ENCODE results near the gene ZNF512B.
A peak's percentile ranks its signal among the peaks of the same experiment; 100 is the strongest.
"Not testable (repeated sequence)": the region's sequence is repeated elsewhere in the genome, so short reads cannot be mapped to it uniquely, and the experiment has no call there.

The ZNF512B gene

DNA sequence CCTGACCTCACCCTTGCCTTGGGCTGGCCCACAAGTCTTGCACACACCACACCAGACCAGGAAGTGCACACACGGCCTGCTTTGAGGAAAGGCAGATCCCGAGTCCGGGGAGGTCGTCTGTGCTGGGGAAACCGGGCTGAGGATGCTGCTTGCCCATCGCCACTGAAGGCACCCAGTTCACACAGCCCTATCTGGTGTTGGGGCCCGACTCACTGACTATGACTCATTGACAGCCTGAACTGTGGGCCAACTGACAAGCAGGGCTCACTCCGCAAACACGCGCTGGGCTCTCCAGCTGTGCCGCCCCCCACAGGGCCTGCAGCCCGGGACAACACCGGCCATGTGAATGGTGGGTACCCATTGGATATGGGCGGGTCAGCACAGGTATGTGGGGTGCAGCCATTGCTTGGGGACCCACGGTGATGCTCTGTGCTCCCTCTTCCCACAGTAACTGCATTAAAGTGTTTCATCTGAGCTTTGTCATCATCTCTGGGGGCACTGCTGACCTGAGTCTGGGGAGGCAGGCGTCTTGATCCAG, 8.1 kb upstream of the ZNF512B start:
- DNase-seq (ENCODE audit: low spot score): no peak

DNA sequence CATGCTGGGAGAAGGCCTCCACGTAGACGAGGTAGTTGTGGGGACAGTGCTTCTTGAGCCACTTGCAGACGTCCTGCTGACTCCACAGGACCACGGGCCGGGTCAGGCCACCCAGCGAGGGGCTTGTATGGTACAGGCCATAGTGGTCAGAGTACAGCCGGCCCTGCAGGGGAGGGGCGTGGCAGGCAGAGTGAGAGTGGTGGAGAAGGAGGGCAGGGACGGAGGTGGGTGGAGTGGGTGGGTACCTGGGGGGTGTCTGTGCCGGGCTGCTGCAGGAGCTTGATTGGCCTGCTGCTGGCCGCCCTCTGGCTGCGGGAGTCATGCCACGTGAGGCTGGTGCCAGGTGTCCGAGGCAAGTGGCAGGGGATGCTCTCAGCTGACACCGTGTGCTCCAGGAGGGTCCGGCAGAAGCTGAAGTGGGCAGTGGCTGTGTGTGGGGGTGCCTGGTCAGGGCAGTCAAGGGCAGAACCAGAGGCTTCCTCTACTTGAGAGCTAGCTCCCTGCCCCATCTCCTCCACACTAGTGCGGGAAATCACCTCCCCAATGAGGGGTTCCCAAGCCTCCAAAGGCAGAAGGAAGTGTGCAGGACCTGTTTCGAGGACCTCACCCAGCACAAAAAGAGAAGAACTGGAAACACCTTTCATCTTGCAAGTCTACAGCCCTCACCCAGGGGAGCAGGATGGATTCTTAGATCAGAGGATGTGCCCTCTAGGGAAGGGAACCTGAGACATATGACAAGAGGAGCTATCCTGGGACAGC, 7.4 kb upstream of the ZNF512B start:
- no peak for DNase-seq (ENCODE audit: low spot score)

DNA sequence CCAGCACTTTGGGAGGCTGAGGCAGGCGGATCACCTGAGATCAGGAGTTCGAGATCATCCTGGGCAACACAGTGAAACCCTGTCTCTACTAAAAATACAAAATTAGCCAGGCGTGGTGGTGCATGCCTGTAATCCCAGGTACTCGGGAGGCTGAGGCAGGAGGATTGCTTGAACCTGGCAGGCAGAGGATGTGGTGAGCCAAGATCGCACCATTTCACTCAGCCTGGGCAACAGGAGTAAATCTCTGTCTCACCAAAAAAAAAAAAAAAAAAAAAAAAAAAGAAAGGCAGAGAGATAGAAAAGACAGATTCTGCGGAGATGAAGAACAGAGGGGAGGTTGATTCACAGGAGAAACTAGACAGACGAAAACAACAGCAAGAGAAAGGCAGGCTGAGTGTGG, 6.8 kb upstream of the ZNF512B start:
- not testable (repeated sequence) for DNase-seq (ENCODE audit: low spot score)

DNA sequence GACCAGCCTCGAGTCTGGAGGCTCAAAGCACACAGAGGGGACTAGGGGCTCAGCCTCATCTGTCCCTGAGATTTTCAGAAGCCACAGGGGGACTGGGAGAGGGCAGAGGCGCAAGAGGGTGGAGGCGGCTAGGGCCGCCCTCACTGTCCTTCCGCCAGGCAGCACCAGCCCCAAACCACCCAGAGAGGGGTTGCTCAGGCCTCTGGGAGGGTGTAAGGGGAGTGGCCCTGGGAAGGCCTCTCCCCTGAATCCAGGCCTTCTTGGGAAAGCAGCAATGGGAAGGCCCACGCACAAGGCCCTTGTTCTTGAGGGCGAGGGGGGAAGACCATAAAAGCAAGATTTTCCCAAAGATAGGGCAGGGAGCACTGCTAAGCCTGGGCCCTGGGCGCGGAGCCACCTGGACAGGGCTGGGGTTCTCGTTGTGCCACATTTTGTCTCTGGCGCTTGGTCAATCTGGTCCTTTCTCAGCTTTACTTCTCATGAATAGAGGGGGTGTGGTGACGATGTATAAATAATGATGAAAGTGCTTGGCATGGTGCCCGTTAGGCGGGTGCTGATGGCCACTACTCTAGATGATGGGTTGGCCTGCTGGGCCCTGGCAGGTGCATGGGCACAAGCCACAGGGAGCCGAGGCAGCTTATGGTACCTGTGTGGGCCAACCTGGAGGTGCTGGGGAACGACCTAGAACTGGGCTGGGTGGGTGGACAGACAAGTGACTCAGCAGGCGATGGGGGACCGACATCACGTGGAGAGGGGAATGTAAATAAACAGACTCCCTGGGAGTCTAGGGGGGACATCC, 4.9 kb upstream of the ZNF512B start:
- DNase-seq (ENCODE audit: low spot score): no peak

DNA sequence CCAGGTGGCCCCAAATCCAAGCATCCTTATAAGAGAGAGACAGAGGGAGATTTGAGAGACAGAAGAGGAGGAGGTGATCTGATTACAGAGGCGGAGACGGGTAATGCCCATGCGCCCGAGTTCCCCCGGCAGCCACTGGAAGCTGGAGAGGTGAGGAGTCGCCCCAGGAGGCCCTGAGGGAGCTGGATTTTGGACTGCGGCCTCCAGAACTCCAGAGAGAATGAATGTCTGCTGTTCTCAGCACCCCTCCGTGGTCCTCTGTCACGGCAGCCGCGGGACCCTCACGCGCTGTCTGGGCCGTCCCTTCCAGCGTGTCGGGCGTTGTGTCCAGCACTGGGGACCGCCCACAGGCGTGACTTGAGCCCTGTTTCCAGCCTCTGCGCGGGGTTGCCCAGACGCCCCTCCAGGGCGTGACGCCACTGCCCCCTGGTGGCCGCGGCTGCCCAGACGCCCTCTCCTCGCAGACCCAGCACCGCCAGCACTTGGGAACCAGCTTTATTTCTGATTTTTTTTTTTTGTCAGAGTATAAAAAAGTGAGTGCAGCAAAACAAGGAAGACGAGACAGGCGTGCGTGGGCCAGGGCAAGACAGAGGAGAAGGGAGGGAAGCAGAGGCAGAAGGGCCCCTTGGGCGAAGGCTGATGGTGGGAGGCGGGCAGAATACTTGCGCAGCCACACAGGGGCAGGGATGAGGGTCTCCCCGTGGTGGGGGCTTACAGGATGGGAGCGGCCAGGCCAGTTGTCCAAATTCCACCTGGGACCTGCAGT, 4.1 kb upstream of the ZNF512B start:
- peak; percentile 76 for DNase-seq (ENCODE audit: low spot score)

DNA sequence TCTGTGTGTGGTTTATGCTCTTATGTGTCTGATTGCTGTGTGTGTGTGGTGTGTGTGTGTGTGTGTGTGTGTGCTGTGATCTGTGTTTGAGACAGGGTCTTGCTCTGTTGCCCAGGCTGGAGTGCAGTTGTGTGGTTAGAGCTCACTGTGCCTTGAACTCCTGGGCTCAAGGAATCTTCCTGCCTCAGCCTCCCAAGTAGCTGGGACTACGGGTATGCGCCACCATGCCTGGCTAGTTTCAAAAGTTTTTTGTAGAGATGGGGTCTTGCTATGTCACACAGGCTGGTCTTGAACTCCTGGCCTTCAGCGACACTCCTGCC, 3.4 kb upstream of the ZNF512B start:
- no peak for DNase-seq (ENCODE audit: low spot score)

DNA sequence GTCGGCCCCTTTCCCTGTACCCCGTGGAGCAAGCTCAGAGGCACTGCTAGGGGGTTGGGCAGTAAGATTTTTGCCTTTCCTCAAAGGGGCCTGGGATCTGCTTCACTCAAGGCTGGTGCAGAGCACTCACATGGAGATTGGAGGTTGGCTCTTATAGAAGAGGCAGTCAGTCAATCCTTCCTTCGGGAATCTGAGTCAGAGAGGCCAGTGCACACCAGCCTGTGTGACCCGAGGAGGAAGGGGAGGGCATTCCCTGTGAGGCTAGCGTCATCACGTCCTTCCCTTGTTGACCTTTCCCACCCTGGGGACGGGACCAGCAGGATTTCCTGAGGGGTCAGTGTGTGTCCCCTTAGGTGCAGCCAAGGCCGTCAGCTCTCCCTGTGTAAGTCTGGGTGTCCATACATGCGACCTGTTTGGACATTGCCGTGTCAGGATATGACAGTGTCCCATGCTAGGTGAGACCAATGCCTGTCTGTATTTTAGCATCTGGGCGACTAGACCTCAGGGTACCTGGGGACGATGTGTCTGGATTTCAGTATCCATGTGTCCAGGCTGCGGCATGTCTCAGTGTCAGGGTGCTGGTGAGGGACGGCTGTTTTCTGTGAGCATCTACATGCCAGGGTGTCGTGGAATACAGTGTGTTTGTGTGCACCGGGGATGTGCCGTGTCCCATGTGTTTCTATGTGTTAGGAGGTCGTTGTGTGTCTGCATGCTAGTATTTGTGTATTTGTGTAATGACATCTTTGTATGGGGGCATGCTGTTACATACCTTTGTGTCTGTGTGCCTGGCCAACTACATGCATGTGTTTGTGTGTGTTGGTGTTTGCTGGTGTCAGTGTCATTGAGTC, 2.8 kb upstream of the ZNF512B start:
- no peak for DNase-seq (ENCODE audit: low spot score)

DNA sequence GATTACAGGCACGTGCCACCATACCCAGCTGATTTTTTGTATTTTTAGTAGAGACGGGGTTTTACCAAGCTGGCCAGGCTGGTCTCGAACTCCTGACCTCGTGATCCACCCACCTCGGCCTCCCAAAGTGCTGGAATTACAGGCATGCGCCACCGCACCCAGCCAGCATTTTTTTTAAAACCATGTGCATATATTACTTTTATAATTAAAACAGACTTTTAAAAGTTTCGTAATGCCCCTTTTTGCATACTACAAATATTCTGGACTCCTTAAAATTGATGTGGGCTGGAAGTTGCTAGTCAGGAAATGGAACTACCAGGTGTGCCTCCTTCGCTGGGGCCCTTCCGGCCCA, 2.2 kb upstream of the ZNF512B start:
- not testable (repeated sequence) for DNase-seq (ENCODE audit: low spot score)

DNA sequence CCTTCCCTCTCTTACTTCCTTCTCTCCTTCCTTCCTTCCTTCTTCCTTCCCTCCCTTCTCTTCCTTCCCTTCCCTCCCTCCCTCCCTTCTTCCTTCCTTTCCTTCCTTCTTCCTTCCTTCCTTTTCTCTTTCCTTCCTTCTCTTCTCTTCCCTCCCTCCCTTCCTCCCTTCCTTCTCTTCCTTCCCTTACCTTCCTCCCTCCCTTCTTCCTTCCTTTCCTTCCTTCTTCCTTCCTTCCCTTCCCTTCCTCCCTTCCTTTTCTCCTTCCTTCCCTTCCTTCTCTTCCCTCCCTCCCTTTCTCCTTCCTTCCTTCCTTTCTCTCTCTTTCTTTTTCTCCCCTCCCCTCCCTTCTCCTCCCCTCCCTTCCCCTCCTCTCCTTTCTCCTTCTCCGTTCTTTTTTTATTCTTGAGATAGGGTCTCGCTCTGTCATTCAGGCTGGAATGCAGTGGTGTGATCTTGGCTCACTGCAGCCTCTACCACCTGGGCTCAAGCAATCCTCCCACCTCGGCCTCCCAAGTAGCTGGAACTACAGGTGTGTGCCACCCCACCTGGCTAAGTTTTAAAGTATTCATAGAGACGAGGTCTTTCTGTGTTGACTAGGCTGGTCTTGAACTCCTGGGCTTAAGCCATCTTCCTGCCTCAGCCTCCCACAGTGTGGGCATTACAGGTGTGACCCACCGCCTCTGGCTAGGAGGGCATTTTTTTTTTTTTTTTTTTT, 1.1 kb upstream of the ZNF512B start:
- DNase-seq (ENCODE audit: low spot score): no peak

DNA sequence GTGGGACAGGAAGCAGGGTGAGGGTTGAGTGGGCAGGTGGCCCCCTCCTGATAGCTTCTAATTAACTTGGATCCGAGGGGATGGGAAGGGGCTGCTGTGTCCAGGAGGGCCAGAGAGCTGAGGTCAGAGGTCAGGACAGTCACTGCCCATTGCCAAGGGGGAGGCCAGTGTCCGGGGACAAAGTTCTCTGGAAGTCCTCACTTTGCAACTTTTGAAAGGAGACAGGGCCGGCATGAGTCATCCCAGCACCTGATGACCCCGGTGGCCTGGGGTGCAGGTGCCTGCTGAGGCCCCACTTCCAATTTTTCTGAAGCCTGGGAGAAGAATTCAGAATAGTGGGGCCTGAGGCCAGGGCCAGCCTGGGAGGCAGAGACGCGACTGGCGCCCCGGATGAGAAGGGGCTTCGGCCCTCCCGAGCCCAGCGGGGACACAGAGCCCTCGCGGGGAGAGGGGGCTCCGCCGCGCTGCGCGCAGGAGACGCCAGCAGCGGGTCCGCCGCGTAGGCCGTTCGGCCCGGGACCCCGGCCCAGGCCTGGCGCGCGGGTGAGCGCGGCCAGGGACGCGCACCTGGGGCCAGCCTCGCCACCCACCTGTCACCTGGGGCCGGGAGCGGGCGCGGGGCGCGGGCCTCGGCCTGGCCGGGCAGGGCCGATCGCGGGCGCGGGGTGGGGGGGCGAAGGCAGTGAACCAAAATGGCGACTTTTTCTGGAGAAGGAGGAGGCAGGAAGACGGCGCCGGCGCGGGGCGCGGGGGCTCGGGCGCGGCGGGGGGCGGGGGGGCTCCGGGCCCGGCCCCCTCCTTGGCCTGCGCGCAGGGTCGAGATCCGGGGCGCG, 586 bp downstream of the ZNF512B start:
- no peak for DNase-seq (ENCODE audit: low spot score)

DNA sequence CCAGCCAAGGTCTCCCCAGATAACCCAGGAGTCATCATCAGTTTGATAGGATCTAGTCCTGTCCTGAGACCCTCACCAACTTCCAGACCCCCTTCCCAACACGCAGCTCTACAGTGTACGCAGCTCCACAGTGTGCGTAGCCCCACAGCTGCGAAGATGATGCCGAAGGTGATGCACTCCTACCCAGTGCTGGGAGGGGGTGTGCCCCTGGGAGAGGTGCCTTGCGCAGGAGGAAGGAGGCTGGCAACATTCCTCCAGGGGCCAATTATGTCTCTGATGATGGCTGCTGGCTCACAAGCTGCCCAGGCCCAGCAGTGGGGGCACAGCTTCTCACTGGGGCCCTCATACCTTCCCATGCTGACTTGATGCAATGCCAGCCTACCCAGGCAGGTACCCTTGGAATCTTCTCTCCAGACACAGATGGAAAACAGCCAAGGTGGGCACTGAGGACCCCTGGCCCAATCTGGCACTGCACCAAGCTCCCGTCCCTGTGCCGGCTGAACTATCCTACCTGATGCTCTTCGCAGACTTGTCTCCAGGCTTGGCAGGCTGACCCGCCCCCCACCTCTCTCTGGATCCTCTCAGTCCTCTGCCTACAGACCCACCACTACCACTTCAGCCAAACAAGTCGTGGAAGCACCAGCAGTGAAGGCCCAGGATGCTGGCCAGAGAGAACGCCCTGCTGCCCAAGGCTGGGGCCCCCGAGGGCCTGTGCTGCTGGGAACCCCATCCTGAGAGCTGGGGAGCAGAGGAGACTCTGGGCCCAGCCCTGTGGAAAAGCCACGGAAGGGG, 1.4 kb downstream of the ZNF512B start:
- no peak for DNase-seq (ENCODE audit: low spot score)

DNA sequence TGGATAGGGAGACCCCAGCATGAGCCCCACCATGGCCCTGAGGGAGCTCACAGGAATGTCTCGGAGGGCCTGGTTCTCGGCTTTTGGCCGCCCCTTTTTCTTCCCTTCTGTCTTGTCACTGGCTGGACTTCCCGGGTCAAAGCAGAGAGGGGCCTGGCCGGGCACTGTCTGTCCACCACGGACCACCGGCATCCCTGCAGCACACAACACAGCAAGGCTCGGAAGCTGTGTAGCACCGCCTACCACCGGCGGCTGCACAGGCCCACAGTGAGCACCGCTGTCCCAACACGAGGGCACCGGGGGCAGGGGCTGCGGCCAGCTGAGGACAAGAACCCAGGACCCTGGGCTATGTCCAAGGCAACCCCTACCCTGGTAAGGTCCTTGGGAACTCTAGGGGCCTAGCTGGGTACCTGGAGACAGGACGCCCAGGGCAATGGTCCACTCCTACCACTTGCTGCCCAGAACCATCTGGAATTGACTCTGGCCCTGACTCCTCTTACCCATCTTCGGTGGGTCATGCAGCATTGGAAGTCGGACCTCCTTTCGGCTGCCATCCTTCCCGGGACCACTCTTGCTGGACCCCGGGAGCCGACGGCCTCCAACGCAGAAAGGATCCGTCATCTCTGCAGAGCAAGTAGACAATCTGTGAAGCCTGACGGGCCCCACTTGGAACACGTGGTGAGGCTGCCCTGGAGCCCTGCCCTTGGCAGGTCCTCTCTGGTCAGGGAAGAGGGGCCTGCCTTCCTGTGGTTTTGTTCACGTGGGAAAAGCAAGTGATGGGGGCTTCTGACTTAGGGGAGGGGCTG, 2.2 kb downstream of the ZNF512B start:
- no peak for DNase-seq (ENCODE audit: low spot score)

DNA sequence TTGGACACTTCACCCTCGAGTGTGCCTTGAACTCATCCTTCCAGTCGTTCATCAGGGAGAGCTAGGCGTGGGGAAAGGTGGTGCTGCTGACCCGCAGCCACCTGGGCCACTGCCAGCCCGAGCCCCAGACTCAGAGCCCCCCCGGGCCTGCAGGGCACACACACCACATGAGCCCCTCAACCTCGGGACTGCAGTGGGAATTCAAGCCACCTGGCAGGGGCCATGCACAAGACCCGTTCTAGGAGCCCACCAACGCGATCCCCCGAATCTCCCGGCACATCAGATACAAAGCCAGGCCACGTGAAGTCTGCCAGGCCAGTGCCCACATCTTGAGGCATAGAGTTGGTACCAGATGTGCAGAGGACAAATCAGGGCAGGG, 2.8 kb downstream of the ZNF512B start:
- DNase-seq (ENCODE audit: low spot score): no peak

DNA sequence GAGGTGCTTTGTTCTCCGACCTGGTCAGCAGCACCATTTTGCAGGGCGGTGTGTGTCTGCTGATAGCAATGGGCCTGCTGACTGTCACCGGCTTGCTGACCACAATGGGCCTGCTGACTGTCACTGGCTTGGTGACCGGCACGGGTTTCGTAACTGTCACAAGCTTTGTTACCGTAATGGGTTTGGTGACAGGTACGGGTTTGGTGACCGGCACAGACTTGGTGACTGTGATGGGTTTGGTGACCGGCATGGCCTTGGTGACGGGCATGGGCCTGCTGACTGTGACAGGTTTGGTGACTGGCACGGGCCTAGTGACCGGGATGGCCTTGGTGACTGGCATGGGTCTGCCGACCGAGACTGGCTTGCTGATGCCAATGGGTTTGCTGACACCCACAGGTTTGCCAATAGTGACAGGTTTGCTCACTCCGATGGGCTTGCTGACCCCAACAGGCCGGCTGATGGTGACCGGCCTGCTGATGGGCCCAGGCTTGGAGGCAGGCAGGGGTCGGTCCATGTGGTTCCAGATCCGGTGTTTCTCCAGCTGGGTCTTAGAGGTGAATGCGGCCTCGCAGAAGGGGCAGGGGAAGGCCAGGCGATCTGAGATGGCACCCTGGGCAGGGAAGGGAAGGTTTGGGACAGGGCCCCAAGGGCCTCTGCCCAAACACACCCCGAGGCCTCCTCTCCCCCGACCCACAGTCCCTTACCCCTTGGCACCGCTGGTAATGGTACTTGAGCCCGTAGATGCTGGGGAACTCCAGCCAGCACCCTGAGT, 3.4 kb downstream of the ZNF512B start:
- no peak for DNase-seq (ENCODE audit: low spot score)

DNA sequence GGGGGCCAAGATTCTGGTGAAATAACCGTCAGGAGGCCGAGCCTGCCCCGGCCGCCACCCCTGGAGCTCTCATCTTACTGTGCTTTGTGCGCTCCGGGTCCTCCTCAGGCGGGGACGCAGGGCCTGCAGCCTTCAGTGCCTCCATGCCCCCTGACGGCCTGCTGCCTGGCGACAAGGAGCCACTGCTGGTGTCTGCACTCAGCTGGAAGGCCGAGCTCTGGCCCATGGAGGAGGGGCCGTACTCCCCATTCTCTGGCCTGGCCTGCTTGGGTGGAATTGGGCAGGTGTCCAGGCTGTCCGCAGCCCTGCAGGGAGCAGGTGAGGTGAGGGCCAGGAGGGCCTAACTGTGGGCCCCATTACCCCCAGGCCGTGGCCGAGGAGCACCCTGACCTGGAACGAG, 5.3 kb downstream of the ZNF512B start:
- DNase-seq (ENCODE audit: low spot score): no peak

DNA sequence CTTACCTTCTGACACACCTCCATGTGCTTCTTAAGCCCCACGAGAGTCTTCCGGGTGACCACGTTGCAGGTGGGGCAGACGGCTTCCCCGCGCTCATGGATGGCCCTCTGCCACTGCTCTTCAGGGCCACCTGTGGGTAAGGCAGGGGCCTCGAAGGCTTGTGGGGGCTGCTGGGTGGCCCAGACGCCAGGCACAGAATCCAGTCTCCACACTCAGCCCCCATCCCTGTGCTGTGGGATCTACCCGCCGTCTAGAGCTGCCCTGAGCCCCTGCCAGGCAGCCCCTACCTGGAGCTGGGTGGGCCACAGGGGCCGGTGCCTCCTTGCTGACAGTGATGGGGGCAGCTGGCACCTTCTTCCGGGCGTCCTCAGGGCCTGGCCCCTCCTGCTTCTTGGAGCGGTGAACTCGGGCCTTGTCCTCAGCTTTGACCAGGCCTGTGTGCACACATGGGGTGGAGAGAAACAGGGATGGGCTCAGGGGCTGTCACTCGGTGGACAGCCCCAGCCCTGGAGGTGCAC, 5.9 kb downstream of the ZNF512B start:
- no peak for DNase-seq (ENCODE audit: low spot score)

DNA sequence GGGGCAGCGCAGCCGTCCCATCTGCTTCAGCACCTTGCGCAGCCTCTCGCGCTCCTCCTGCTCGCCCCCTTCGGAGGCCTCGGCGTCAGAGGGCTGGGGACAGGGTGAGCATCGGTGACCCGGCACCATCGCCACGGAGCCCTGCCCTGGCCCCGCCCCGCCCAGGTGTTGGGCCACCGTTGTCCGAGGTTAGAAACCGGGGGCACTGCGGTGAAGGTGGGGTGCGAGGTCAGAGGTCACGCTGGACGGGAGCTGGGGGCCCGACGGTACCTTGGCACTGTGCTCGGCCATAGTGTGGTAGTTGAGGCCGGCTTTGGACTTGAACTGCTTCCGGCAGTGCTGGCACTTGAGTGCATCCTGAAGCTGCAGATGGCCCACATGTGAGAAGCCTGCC, 6.4 kb downstream of the ZNF512B start:
- DNase-seq (ENCODE audit: low spot score): no peak

Data from putamen (tissue), 1 donor.